Caki2 (cell line): ENCODE results near the gene SCNN1G. TPM values are rescaled to one million over a fixed set of nuclear protein-coding genes. Genes with fewer than 3 reads are reported as not detected.
A peak's percentile ranks its signal among the peaks of the same experiment; 100 is the strongest.

ENCODE experiments used
- DNase-seq: peaks from one replicate; pipeline ENCODE4 v3.0.0-alpha.2; 2015; ENCODE audit warnings: low read depth
- in situ Hi-C: cut with HindIII; loops from 2 replicates; pipeline ENCODE4 v1.10.0; 2016; ENCODE audit warnings: low sequenced_read_pairs, low pct_unique_long_range_greater_than_20kb, mixed read lengths
- total RNA-seq: library from RNA; depleted of rRNA; stranded (reverse); fragments of >200 nt; shearing (Covaris generic); gene quantifications from 2 replicates; pipeline ENCODE4 v1.2.3, GENCODE V29; 2014; ENCODE audit warnings: low replicate concordance

The SCNN1G gene
- total RNA-seq, 1 experiment from 2014 or later = 0.30 TPM

GRCh38 chr16:23186171-23186570 lies 3.6 kb downstream of the SCNN1G start:
- in situ Hi-C loops = no loop called here
- DNase-seq = no peak

GRCh38 chr16:23187341-23187740 lies 4.8 kb downstream of the SCNN1G start:
- DNase-seq = no peak
- in situ Hi-C loops = no loop called here

GRCh38 chr16:23188911-23189310 lies 6.4 kb downstream of the SCNN1G start:
- in situ Hi-C loops = no loop called here

GRCh38 chr16:23194497-23195221 lies 12.1 kb downstream of the SCNN1G start:
- in situ Hi-C loops = no loop called here
- no peak for DNase-seq

More at GRCh38 chr16:23188911-23189310, 6.4 kb downstream of the SCNN1G start:
- no peak for DNase-seq

- DNase-seq = no peak
- in situ Hi-C loops = no loop called here
Observed at GRCh38 chr16:23195366-23195978, 12.9 kb downstream of the SCNN1G start.

GRCh38 chr16:23196539-23196938 lies 14.0 kb downstream of the SCNN1G start:
- no peak for DNase-seq
- in situ Hi-C loops = no loop called here

- in situ Hi-C loops = no loop called here
- DNase-seq = no peak
Observed at GRCh38 chr16:23202166-23202565, 19.6 kb downstream of the SCNN1G start.

- no peak for DNase-seq
- in situ Hi-C loops = no loop called here
Observed at GRCh38 chr16:23206986-23207385, 24.4 kb downstream of the SCNN1G start.

GRCh38 chr16:23207485-23207884 lies 24.9 kb downstream of the SCNN1G start:
- in situ Hi-C loops = no loop called here
- DNase-seq = no peak

GRCh38 chr16:23209606-23210005 lies 27.1 kb downstream of the SCNN1G start:
- no peak for DNase-seq
- in situ Hi-C loops = no loop called here

GRCh38 chr16:23213831-23214230 lies 31.3 kb downstream of the SCNN1G start:
- in situ Hi-C loops = no loop called here
- DNase-seq = no peak

GRCh38 chr16:23214796-23215195 lies 32.3 kb downstream of the SCNN1G start:
- in situ Hi-C loops = no loop called here
- no peak for DNase-seq

- no peak for DNase-seq
- in situ Hi-C loops = no loop called here
Observed at GRCh38 chr16:23215435-23215834, 32.9 kb downstream of the SCNN1G start.

- in situ Hi-C loops = no loop called here
Observed at GRCh38 chr16:23216658-23217246, 34.2 kb downstream of the SCNN1G start.

GRCh38 chr16:23217646-23218045 lies 35.1 kb downstream of the SCNN1G start:
- DNase-seq = no peak
- in situ Hi-C loops = no loop called here

More at GRCh38 chr16:23216658-23217246, 34.2 kb downstream of the SCNN1G start:
- no peak for DNase-seq

- no peak for DNase-seq
- in situ Hi-C loops = no loop called here
Observed at GRCh38 chr16:23222929-23223328, 40.4 kb downstream of the SCNN1G start.

- in situ Hi-C loops = no loop called here
Observed at GRCh38 chr16:23223368-23223767, 40.8 kb downstream of the SCNN1G start.

GRCh38 chr16:23225109-23225508 lies 42.6 kb downstream of the SCNN1G start:
- no peak for DNase-seq
- in situ Hi-C loops = no loop called here

More at GRCh38 chr16:23223368-23223767, 40.8 kb downstream of the SCNN1G start:
- no peak for DNase-seq

GRCh38 chr16:23225634-23226033 lies 43.1 kb downstream of the SCNN1G start:
- in situ Hi-C loops = no loop called here
- peak; percentile 4 for DNase-seq
